Panc1 (cell line): ENCODE measurements around the gene DEAF1. TPM values are rescaled to one million over a fixed set of nuclear protein-coding genes. Genes with fewer than 3 reads are reported as not detected.

Experiments used
- ATAC-seq: fragments of 200-7000 bp; cut with Tn5 transposase; 2 replicates; pipeline ENCODE4 v1.9.1; 2020; ENCODE audit warnings: mild to moderate bottlenecking, moderate library complexity
- BruUV-seq: library from RNA; stranded (reverse); fragments of 400-500 nt; replicated peaks from 2 replicates; lab custom pipeline; 2021; lab: Mats Ljungman, UMichigan
- CTCF ChIA-PET: fragments of 300-600 bp; sonication (Branson Sonifier 250); formaldehyde crosslinking; loops from one replicate; lab custom pipeline; 2022; ENCODE audit warnings: antibody characterized with exemption; lab: Charles Lee
- POLR2A ChIA-PET: fragments of 300-600 bp; sonication (Branson Sonifier 250); formaldehyde crosslinking; loops from one replicate; lab custom pipeline; 2022; ENCODE audit warnings: antibody characterized with exemption; lab: Charles Lee
- DNase-seq: peaks from one replicate; pipeline ENCODE4 v3.0.0-alpha.2; 2010; ENCODE audit warnings: low read depth, low spot score
- H3K27ac ChIP-seq: 2 replicates; pipeline ENCODE4 v1.5.1; 2011; ENCODE audit warnings: mild to moderate bottlenecking, low read length, inconsistent platforms
- H3K27me3 ChIP-seq: fragments of 200-500 bp; sonication (Bioruptor generic); 2 replicates; pipeline ENCODE4 v1.6.0; 2014; ENCODE audit warnings: low read length, inconsistent platforms; ENCODE audit not compliant: control insufficient read depth, insufficient read depth
- H3K36me3 ChIP-seq: fragments of 200-500 bp; sonication (Bioruptor generic); 2 replicates; pipeline ENCODE4 v1.5.1; 2014; ENCODE audit warnings: inconsistent platforms, mild to moderate bottlenecking, low read length, moderate library complexity; ENCODE audit not compliant: control insufficient read depth, insufficient read depth
- H3K4me1 ChIP-seq: 2 replicates; pipeline ENCODE4 v1.5.1; 2011; ENCODE audit warnings: inconsistent platforms, mild to moderate bottlenecking, low read length, moderate library complexity; ENCODE audit not compliant: control insufficient read depth, insufficient read depth
- H3K4me3 ChIP-seq, 2 experiments: 2 replicates each; pipeline ENCODE4 v1.5.1; 2011 to 2012; ENCODE audit warnings: low read depth in 2 of 2, low read length in 2 of 2, mild to moderate bottlenecking in 2 of 2, inconsistent platforms in 1 of 2, moderate library complexity in 1 of 2
- H3K9me3 ChIP-seq: fragments of 200-500 bp; sonication (Bioruptor generic); 2 replicates; pipeline ENCODE4 v1.5.1; 2014; ENCODE audit warnings: low read depth, mild to moderate bottlenecking, inconsistent platforms, low read length, moderate library complexity; ENCODE audit not compliant: control insufficient read depth, insufficient read depth
- CTCF ChIP-seq: fragments of 450-650 bp; IDR thresholded peaks from 2 replicates; pipeline ENCODE4 v1.5.1; 2017; ENCODE audit warnings: mild to moderate bottlenecking
- POLR2AphosphoS5 ChIP-seq: IDR thresholded peaks from 2 replicates; pipeline ENCODE4 v1.6.1; 2012; ENCODE audit warnings: mild to moderate bottlenecking, low read depth, low read length, moderate library complexity
- REST ChIP-seq, 2 experiments: IDR thresholded peaks; 2 replicates each; pipeline ENCODE4 v1.6.1; 2011 to 2012; ENCODE audit warnings: low read depth in 2 of 2, control low read depth in 1 of 2, low read length in 1 of 2, mild to moderate bottlenecking in 1 of 2, moderate library complexity in 1 of 2; ENCODE audit not compliant: insufficient read depth in 1 of 2
- SIN3A ChIP-seq: IDR thresholded peaks from 2 replicates; pipeline ENCODE4 v1.6.1; 2012; ENCODE audit warnings: low read depth, mild to moderate bottlenecking, low read length, moderate library complexity, borderline replicate concordance; ENCODE audit not compliant: insufficient read depth
- TCF7L2 ChIP-seq: IDR thresholded peaks from 2 replicates; pipeline ENCODE4 v1.6.1; 2011; ENCODE audit warnings: mild to moderate bottlenecking, low read depth, low read length, inconsistent platforms
- in situ Hi-C: cut with HindIII; loops from 2 replicates; pipeline ENCODE4 v1.10.0; 2016; ENCODE audit warnings: low sequenced_read_pairs, low pct_unique_long_range_greater_than_20kb
- intact Hi-C: fragments of 100-400 bp; cut with micrococcal nuclease; formaldehyde crosslinking; loops from one replicate; pipeline ENCODE4 v1.10.0; 2022; ENCODE audit not compliant: unreplicated experiment
- total RNA-seq: library from RNA; stranded (reverse); gene quantifications from one replicate; pipeline ENCODE4 v1.2.1, GENCODE V29; 2021; ENCODE audit not compliant: unreplicated experiment

The DEAF1 gene
- total RNA-seq, 1 experiment from 2014 or later = 105 TPM

GRCh38 chr11:614021-614622 is 80.9 kb downstream of the DEAF1 start:
- ATAC-seq = 0 out of 2 replicates have a peak, but pooled peaks have one; percentile 1
- no peak for DNase-seq
- in situ Hi-C loops (no loop called here), intact Hi-C loops (no loop called here)
- POLR2A ChIA-PET = interaction anchor here (0.6 kb wide), 1 partner anchor 18 kb away, joined by 8 read pairs; no protein-coding TSS in a partner anchor
- no peaks in the 10 kb centered on the region for H3K27me3 ChIP-seq
- H3K4me3 ChIP-seq = peak overlapping the region; percentile 63 to 64; a peak in 3 of 4 replicates
- peaks cover 40% of the 10 kb centered on the region for H3K4me1 ChIP-seq
- TF ChIP-seq POLR2AphosphoS5 (no peak), SIN3A (0 out of 2 replicates have a peak, but pooled peaks have one; percentile 7)
- H3K27ac ChIP-seq = peak overlapping the region; percentile 61; the same call in 1 of the 2 replicates
- no peaks in the 10 kb centered on the region for H3K9me3 ChIP-seq
- H3K36me3 ChIP-seq = peaks cover 17% of the 10 kb centered on the region
- CTCF ChIA-PET = interaction anchor here (1.2 kb wide), 1 partner anchor 59 kb away, joined by 3 read pairs; no protein-coding TSS in a partner anchor
- TSS peak; percentile 89 for BruUV-seq

DNA sequence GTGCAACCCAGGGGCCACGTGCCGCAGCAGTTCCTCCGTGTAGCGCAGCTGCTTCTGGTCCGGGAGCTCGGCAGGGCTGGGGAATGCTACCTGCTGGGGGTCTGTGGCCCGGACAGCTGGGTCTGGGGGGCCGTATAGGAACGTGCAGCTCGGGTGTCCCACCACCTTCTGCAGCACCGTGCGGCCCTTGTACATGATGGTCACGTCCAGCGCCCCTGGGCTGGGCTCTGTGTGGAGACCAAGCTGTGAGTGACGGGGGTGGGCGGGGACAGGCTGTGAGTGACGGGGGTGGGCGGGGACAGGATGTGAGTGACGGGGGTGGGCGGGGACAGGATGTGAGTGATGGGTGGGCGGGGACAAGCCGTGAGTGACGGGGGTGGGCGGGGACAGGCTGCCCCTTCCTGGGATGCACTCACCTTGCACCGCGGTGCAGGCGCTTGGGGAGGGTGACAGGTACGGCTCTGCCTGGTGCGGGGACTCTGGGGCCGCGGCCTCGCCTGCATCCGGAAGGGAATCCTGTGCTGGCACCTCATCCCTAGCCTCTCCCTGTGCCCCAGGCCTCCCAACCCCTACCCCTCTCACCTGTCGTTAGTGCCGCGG is 81.6 kb downstream of the DEAF1 start:
- in situ Hi-C loops (no loop called here), intact Hi-C loops (no loop called here)
- CTCF ChIA-PET = interaction anchor here (1.2 kb wide), 1 partner anchor 58 kb away, joined by 3 read pairs; no protein-coding TSS in a partner anchor
- Histone ChIP-seq H3K4me1 (peaks cover 40% of the 10 kb centered on the region), H3K36me3 (peaks cover 23% of the 10 kb centered on the region), H3K27ac (no peak overlapping the region; the same call in 1 of the 2 replicates), H3K9me3 (no peaks in the 10 kb centered on the region), H3K4me3 (no peak overlapping the region), H3K27me3 (no peaks in the 10 kb centered on the region)
- no TSS peak for BruUV-seq
- ATAC-seq (peak; percentile 35), DNase-seq (no peak)
- POLR2A ChIA-PET = interaction anchor here (0.6 kb wide), 1 partner anchor 18 kb away, joined by 8 read pairs; no protein-coding TSS in a partner anchor
- TF ChIP-seq CTCF (no peak), POLR2AphosphoS5 (peak; percentile 52)

GRCh38 chr11:612961-613300 is 82.1 kb downstream of the DEAF1 start:
- Histone ChIP-seq H3K4me1 (peaks cover 40% of the 10 kb centered on the region), H3K9me3 (no peaks in the 10 kb centered on the region), H3K27ac (no peak overlapping the region; the same call in 1 of the 2 replicates), H3K36me3 (peaks cover 25% of the 10 kb centered on the region), H3K4me3 (no peak overlapping the region), H3K27me3 (no peaks in the 10 kb centered on the region)
- DNase-seq (no peak), ATAC-seq (peak; percentile 0; the same call in 1 of the 2 replicates)
- intact Hi-C loops (no loop called here), in situ Hi-C loops (no loop called here)
- POLR2A ChIA-PET = no interaction called here
- no peak for TF ChIP-seq SIN3A
- no peak for TF ChIP-seq TCF7L2
- TF ChIP-seq POLR2AphosphoS5 = no peak; the same call in 1 of the 2 replicates
- TF ChIP-seq CTCF = no peak
- TF ChIP-seq REST (IDR thresholded peaks at IDR 0.05; ENCODE audit: insufficient read depth in 1 of 2, low read depth in 2 of 2, low read length in 1 of 2) = no peak
- CTCF ChIA-PET = interaction anchor here (1.2 kb wide), 1 partner anchor 58 kb away, joined by 3 read pairs; no protein-coding TSS in a partner anchor
- BruUV-seq = no TSS peak
